ENCODE results near the gene WWOX. TPM values are rescaled to one million over a fixed set of nuclear protein-coding genes. Genes with fewer than 3 reads are reported as not detected.

WWOX gene
- total RNA-seq, 2 donors from 2014 or later: 10.6 to 13.1 TPM

DNA sequence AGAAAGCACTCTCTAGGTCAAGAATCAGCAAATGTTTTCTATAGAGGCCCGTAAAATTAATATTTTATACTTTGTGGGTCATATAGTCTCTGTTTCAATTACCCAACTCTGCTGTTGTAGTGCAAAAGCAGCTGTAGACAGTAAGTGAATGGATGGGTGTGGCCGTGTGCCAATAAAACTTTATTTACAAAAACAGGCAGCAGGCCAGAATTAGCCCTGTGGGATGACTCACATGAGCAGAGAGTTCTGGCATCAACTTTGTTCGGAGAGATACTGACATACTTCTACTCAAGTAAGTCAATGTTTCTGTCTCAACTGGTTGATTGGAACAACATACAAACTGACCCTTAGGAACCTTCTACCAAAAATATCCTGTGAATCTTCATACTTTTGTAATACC, 884.9 kb downstream of the WWOX start:
- ATAC-seq (peak; percentile 44), DNase-seq (no peak)
- intact Hi-C loops (cut with DNase I, micrococcal nuclease): no loop called here

DNA sequence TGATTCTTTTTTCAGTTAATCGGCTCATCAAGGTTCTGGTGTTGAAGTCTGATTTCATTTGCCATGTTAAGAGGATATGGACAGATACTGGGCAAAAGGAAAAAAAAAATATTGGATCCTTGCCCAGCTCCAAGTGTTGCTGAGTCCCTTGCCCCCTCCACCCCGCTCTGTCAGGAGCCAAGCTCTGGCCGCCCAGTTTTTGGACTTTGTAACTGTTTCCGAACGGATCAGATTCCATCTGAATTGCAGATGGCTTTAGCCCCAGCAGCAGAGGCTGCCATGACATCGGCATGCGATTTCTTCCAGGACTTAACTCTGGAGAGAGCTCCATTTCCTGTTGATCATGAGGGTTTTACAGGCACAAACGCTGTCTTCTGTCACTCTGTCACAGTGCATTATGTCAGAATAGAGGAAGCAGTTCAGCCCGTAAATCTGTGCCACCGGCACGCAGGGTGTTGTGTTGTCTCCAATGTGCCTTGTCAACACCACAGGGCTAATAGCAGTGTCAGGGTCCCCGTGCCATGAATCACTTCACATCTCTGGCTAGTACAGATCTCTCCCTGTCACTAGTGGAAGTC, 885.5 kb downstream of the WWOX start:
- ATAC-seq: peak; percentile 26
- intact Hi-C loops (cut with DNase I, micrococcal nuclease): no loop called here
- DNase-seq: no peak

DNA sequence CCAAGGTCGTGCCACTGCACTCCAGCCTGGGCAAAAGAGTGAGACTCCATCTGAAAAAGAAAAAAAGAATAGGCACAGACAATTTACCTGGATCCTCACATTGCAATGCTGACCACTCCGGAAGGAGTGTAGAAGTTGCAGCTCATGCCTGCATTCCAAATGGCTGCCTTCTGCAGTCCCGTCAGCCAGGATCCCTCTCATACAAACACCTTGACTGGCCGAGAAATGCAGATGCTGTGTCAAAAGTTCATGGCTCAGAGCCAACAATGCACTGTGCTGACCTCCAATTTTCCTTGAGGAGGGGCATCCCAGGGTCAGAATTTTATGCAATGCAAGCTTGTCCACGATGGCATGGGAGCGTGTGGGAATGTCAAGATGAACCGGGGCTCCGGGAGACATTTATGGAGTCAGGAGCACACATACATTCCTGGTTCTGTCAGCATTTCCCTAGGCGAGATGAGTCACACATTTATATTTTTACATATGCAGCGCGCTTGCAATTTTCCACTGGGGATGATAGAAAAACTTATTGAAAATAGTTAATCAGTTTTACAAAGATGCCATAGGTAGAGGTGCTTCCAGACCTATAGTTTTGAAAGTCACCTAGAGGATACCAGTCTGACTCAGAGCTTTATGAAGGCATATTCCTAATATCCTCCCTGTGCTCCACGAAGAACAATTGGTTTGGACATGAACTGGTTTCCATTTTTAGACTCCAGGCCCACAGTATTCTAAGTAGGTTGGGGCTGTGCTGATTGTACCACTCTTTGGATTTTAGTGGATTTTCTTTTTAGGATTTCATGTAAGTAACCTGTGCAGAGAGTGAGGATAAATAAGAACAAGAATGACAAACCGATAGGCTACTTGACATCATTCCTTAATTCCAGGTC, 886.5 kb downstream of the WWOX start:
- intact Hi-C loops (cut with DNase I, micrococcal nuclease): no loop called here
- ATAC-seq: no peak
- no peak for DNase-seq

DNA sequence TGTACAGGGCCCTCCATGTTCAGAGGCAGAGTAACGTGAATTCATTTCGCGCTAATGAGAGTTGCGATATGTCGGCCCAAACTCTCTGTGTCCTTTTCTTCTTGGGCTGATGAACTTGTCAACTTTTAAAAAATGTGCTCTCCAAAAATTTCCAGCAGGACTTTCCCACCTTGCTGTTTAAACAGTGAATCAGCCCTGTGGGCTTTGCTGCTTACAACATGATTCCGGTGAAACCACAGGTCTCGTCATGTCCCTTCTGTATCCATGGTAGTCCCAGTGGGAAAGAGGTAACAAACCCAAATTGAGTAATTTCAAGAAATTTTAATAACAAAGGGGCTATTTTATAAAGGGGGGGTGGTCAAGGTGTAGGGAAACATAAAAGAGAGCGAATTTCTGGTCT, 888.2 kb downstream of the WWOX start:
- no peak for ATAC-seq
- no peak for DNase-seq
- intact Hi-C loops (cut with DNase I, micrococcal nuclease): no loop called here

DNA sequence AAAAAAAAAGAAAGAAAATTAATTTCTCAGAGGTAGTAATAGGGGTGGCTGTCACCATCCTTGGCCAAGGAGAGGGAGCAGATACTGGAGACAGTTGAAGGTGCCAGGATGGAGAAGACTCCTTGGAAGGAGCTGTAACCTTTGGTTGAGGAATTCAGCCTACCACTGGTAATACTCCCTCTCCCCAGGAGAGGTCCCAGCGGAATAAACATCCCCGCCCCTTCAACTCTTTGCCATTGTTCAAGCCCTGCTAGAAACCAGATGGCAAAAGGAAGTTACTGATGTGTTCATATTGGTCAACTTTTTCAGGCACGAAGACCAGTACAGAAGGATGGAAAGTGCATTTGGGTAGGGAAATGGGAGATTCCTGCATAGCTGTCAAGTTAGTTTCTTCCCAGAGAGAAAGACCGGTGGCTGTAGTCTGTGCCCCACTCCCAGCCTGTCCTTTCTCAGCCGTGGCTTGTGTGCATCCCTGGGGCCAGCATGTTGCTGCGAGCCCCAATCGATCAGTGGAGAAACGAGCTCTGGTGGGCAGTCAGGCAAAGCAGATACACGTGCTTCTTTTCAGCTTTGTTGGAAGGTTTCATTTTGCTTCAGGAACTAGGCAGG, 889.0 kb downstream of the WWOX start:
- intact Hi-C loops (cut with DNase I, micrococcal nuclease): no loop called here
- DNase-seq (no peak), ATAC-seq (no peak)

DNA sequence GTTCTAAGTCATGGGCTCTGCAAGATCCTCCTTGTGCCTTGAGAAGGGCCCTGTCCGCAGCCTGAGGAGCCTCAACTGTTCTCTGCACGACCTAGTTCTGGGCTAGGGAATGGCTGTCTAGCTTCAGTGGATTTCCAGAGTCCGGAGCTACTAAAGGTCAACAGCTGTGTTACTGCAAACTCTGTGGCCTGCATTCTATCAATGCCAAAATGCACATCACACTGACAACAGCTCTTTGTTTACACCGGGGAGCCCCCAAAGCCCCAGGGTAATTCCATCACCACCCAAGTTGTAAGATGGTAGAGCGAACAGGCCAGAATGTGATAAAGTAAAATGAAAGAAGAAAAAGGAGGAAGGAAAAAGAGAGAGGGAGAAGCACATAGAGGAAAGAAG, 890.9 kb downstream of the WWOX start:
- intact Hi-C loops (cut with DNase I, micrococcal nuclease): no loop called here
- no peak for ATAC-seq
- DNase-seq: no peak

DNA sequence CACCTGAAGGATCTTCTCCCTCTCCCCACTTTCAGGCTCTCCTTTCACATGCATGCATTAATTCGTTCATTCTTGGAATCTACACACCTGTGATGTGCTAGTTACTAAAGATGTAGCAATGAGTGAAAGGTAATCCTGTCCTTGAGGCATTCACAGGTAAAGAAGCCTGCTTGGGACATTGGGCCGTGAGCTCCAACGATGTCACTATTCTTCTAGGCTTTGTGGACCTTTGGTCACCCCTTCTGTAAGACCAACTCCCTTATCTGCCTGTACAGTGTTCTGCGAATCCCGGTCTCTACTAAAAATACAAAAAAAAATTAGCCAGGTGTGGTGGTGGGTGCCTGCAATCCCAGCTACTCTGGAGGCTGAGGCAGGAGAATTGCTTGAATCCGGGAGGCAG, 892.5 kb downstream of the WWOX start:
- ATAC-seq: no peak
- no peak for DNase-seq
- intact Hi-C loops (cut with DNase I, micrococcal nuclease): no loop called here

DNA sequence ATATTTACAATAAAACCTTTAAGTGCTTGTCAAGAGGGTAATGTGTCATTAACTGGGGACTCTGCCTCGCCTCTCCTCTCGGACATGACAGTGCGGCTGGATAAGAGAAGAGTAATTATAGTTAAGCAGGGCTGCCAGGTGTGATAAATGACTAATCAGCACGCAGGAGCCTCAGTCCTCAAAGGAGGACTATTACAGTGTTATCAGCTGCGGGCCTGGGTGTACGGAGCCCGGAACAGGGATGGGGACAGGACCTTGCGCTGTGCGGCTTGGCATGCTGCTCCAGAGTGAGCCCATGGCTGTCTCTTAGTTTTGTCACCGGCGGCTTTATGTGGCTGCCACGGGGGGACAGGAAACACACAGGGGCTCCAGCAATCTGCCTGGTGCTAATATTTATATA, 893.9 kb downstream of the WWOX start:
- DNase-seq: no peak
- intact Hi-C loops (cut with DNase I, micrococcal nuclease): no loop called here
- ATAC-seq: no peak

DNA sequence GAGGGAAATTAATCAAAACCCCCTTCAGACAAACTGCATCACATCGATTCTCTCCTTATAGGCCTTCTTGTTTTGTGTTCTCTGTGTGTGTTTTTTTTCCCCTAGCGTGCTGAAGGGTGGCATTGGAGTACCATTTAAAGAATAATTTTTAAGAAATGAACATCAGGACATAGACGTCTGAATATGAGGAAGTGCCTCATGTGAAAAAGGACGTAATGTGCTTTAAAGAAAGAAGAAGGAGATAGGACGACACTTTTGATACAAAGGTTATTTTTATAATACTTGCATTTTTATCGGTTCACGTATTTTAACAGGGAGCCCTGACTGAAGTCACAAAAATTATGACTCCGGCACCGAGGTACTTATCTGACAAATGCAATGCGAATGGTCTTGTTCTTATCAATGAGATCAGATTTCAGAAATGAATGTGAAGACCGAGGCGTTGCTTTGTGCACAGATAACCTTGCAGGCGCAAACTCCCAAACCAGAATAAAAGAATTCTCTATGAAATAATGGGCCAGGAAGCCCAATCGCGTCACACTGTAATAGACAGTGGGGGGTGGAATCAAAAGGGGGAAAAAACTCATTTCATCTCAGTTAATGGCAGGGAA, 894.8 kb downstream of the WWOX start:
- ATAC-seq (no peak), DNase-seq (no peak)
- intact Hi-C loops (cut with DNase I, micrococcal nuclease): no loop called here

DNA sequence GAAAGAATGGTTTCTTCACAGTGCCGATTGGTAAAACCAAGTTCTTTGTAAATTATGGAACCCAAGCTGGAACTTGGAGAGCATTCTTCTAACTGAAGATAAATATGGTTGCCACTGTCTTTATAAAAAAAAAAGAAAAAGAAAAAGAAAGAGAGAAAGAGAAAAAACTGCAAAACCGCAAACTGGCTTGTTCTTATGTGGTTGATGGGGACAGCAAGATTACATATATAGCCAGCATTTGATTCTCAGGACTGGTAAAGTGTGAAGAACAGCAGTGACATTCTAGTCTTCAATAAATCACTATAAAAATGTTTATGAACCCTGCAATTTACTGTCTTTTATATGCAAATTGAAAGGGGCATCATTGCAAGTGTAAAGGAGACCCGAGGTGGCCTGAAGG, 896.0 kb downstream of the WWOX start:
- ATAC-seq (no peak), DNase-seq (no peak)
- intact Hi-C loops (cut with DNase I, micrococcal nuclease): no loop called here

DNA sequence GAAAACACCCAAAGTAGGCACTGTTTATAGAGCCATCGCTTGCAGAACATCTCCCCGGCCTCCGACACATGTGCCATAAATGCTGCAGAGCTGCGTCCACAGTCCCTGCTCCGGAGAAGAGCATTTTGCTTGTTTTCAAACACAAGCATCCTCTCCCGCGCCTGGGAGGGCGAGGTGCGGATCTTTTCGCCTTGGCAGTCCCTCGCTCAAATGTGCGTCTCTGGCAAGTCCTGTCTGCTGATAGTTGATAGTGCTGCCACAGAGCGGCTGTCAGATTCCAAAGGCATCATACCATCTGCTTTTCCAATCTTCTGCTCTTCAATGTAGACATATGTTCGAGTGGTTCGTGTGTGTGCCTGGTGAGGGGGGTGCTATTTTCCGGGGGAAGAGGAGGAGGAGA, 897.3 kb downstream of the WWOX start:
- ATAC-seq (no peak), DNase-seq (no peak)
- intact Hi-C loops (cut with DNase I, micrococcal nuclease): no loop called here

DNA sequence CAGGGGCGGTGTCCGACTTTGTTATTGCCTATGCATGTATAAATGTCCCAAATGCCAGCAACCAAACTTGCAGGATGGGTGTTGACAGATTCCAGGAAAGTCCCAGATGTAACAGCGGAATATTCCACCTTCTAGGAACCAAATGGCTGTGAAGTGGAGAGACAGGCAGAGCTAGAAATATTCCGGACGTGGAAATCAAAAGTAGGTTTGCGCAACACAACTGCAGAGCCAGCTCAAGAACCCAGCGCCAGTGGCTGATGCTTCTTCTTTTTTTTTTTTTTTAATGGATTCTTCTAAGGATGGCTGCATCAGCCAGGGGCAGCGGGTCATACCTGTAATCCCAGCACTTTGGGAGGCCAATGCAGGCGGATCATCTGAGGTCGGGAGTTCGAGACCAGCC, 899.4 kb downstream of the WWOX start:
- ATAC-seq (no peak), DNase-seq (no peak)
- intact Hi-C loops (cut with DNase I, micrococcal nuclease): no loop called here

DNA sequence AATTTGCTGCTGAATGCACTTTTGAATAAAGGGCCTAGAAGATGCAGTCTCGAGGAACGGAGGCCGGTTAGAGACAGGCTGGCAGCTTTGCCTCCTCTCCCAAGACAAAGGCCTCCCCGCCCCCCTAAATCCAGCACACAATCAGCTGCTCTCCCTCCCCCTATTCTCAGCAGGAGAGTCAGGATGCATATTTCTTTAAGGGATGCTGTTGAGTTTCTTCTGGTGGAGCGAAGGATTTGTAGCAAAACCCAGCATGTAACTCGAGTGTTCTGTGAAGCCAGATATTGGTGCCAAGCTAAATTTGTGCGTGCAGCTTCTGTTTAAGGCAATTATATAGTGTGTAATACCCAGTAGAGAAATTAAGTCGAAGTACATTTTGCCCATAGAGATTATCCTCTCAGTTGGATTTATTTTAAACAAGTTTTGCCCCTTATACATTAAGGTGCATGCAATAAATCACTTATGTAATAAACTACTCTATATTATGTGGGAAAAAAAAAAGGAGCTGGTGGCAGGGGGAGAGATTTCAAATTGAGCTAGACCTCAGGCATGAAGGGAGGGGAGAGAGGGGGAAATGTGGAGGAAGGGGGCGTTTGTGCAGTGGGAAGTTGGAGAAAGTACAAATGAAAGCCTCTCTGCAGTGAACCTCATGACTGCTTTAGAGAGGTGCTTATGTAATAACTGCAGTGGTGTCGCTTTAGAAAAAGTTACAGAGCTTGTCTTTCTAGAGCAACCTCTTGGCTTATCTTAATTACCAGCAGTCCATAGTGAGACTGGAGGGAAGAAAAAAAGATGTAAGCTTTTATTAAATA, 901.9 kb downstream of the WWOX start:
- DNase-seq (no peak), ATAC-seq (no peak)

DNA sequence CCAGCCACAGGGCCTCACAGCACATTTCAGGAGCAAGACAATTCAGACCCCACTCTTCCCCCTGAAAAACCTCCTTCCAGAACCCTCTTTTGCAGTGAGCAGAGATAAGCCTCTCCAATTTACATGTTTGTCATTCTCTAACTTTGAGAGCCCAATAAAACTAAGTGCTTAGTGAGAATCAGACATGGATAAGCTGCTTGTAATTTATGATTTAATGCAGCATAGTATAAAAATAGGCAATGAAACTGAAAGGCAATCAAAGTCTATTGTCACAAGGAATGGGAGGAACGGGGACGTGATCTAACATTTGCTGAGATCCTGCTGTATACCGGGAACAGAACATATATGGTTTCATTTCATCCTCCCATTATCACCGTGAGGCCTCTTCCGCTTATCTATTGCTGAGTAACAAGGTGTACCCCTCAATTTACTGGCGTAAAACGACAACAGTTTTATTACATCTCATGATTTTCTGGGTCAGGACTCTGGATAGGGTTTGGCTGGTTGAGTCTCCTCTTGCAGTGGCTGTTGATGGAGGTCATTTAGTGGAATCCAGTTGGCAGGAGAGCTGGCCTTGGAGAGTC, 903.7 kb downstream of the WWOX start:
- no peak for DNase-seq
- peak; percentile 39 for ATAC-seq

More for the DNA sequence above, 901.9 kb downstream of the WWOX start:
- intact Hi-C loops (cut with DNase I, micrococcal nuclease): no loop called here

DNA sequence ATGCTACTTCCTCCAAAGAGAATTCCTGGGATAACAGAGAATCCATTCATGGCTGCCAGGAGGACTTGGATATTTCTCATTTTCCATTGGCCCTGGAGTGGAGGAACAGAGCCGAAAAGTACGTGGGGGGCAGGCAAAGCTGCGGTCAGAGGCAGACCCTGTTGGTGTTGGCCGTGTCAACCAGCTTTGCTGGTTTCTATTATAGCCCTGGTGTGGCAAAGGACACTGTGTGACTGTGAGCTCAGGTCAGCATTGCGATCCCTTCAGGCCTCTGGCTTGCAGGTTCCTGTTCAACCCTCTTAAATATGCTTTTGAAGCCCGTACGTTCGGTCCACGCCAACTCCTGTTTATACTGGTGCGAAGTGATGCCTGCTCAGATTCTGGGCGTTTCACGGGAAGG, 904.9 kb downstream of the WWOX start:
- ATAC-seq (no peak), DNase-seq (no peak)
- intact Hi-C loops (cut with DNase I, micrococcal nuclease): no loop called here

More for the DNA sequence above, 903.7 kb downstream of the WWOX start:
- intact Hi-C loops (cut with DNase I, micrococcal nuclease): no loop called here

DNA sequence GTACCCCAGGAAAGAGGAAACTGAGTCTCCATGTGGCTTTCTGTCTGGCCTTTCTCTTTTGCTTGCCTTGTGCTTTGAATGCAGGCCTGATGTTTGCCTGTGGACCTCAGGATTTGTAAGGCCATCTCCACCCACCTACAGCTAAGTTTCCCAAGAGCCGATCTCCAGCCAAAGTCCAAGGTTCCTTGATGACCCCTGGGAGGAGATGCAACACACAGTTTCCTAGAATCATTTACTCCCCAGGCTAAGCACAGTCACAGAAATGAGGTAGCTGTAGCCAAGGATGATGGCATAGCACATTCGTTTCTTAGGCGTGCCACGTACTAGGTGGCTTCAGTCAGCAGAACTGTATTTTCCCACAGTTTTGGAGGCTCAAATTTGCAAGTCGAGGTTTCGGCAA, 905.6 kb downstream of the WWOX start:
- ATAC-seq (no peak), DNase-seq (no peak)
- intact Hi-C loops (cut with DNase I, micrococcal nuclease): no loop called here

DNA sequence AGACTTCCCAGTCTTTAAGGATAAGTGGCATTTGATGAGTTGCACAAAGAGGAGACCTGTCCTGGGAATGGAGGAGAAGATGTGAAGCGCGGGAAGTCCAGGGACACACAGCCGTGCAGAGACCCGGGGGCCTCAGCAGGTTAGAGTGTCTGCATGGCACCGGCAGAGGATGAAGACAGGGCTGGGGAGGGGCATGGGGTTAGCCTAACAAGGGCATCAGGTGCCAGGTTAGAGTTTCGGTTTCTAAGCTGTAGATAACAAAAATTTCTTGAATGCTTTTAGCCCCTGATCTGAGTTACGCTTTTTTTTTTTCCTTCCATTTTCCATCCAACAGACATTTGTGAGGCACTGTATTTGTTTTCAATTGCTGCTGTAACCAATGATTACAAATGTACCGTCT, 906.8 kb downstream of the WWOX start:
- intact Hi-C loops (cut with DNase I, micrococcal nuclease): no loop called here
- DNase-seq: no peak

DNA sequence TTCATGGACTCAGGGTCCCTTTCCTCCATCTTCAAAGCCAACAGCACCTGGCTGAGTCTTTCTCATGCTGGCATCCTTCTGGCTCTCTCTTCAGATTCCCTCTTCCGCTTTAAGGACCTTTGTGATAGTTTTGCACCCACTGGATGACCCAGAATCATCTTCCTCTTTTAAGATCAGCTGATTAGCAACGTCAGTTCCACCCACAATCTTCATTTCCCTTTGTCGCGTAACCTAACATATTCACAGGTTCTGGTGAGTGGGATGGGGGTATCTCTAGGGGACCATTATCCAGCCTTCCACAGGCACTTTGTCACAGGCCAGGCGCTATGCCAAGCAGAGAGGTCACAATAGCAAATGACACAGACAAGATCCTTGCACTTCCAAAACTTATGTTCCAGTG, 907.3 kb downstream of the WWOX start:
- intact Hi-C loops (cut with DNase I, micrococcal nuclease): no loop called here
- no peak for ATAC-seq

More for the DNA sequence above, 906.8 kb downstream of the WWOX start:
- ATAC-seq: no peak

DNA sequence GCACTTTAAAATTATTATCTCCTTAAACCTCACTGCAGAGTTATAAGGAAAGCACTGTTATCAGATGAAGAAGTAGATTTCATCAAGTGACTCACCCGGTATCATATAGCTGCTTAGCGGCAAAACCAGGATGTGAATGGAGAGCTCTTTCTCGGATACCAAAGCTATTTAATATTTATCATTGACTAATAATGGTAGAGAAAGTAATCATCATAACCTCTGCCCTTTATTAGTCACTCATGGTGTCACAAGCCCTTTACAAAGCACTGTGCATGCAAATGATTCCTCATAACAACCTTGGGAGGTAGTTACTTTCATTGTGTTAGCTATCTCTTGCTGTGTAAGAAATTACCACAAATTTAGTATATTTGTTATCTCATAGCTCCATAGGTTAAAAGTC, 908.2 kb downstream of the WWOX start:
- no peak for ATAC-seq
- no peak for DNase-seq
- intact Hi-C loops (cut with DNase I, micrococcal nuclease): no loop called here

More for the DNA sequence above, 907.3 kb downstream of the WWOX start:
- DNase-seq: no peak
